B cell (primary cell): Measurements from ENCODE around the gene GJB2.

ENCODE experiments used
- EZH2 ChIP-seq: IDR thresholded peaks from 2 replicates; pipeline ENCODE4 v1.6.1; 2012; ENCODE audit warnings: borderline replicate concordance, low read depth, mild to moderate bottlenecking, moderate library complexity, low read length; ENCODE audit not compliant: insufficient read depth, poor library complexity, severe bottlenecking
- TF ChIP-seq, protein P1 (sequence below): fragments of 200-600 bp; IDR thresholded peaks from one replicate; pipeline ENCODE4 v1.8.0; 2022; ENCODE audit warnings: antibody characterized with exemption, mild to moderate bottlenecking

DNA sequence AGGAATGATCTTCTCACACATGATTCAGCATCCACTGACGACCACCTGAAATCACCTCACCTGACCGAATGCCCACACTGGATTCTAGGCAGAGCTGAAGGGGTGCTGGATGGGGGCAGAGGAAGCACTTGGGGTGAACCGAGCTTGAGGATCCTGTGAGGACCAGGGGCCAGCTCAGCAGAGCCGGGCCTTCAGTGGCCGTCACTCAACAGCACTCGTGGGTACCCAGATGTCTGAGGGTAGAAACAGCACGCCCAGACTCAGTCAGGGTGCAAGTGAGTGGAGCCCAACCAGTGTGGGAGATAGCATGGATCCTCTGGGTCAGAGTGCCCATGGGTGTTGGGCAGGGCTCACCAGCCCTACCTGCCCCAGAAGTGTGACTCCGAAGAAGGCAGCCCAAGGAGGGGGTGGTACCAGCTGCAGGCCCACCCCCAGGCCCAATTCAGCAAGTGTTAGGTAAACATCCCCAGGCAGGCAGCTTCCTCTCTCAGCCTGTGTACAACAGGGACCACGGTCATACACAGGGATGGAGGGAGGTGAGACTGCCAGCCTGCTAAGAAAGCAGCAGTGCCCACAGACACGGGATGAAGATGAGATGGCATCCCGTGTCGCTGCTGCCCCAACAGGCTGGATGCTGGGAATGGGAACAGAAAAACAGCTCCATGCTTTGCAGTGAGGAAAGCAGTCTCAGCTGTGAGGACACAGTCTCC lies 48.4 kb downstream of the GJB2 start:
- TF ChIP-seq, protein P1, sequence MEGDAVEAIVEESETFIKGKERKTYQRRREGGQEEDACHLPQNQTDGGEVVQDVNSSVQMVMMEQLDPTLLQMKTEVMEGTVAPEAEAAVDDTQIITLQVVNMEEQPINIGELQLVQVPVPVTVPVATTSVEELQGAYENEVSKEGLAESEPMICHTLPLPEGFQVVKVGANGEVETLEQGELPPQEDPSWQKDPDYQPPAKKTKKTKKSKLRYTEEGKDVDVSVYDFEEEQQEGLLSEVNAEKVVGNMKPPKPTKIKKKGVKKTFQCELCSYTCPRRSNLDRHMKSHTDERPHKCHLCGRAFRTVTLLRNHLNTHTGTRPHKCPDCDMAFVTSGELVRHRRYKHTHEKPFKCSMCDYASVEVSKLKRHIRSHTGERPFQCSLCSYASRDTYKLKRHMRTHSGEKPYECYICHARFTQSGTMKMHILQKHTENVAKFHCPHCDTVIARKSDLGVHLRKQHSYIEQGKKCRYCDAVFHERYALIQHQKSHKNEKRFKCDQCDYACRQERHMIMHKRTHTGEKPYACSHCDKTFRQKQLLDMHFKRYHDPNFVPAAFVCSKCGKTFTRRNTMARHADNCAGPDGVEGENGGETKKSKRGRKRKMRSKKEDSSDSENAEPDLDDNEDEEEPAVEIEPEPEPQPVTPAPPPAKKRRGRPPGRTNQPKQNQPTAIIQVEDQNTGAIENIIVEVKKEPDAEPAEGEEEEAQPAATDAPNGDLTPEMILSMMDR, result no peak
- TF ChIP-seq EZH2, result no peak
